Uterine smooth muscle cell (primary cell): Measurements from ENCODE around the gene GIT2. TPM values are rescaled to one million over a fixed set of nuclear protein-coding genes. Genes with fewer than 3 reads are reported as not detected.

Experiments
- total RNA-seq: library from RNA; depleted of rRNA; stranded (reverse); fragments of >200 nt; gene quantifications from 2 replicates; pipeline ENCODE4 v1.2.3, GENCODE V29; 2014

The GIT2 gene, protein sequence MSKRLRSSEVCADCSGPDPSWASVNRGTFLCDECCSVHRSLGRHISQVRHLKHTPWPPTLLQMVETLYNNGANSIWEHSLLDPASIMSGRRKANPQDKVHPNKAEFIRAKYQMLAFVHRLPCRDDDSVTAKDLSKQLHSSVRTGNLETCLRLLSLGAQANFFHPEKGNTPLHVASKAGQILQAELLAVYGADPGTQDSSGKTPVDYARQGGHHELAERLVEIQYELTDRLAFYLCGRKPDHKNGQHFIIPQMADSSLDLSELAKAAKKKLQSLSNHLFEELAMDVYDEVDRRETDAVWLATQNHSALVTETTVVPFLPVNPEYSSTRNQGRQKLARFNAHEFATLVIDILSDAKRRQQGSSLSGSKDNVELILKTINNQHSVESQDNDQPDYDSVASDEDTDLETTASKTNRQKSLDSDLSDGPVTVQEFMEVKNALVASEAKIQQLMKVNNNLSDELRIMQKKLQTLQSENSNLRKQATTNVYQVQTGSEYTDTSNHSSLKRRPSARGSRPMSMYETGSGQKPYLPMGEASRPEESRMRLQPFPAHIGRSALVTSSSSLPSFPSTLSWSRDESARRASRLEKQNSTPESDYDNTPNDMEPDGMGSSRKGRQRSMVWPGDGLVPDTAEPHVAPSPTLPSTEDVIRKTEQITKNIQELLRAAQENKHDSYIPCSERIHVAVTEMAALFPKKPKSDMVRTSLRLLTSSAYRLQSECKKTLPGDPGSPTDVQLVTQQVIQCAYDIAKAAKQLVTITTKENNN
- total RNA-seq, result 36.6 and 44.8 TPM in 2 replicates

DNA sequence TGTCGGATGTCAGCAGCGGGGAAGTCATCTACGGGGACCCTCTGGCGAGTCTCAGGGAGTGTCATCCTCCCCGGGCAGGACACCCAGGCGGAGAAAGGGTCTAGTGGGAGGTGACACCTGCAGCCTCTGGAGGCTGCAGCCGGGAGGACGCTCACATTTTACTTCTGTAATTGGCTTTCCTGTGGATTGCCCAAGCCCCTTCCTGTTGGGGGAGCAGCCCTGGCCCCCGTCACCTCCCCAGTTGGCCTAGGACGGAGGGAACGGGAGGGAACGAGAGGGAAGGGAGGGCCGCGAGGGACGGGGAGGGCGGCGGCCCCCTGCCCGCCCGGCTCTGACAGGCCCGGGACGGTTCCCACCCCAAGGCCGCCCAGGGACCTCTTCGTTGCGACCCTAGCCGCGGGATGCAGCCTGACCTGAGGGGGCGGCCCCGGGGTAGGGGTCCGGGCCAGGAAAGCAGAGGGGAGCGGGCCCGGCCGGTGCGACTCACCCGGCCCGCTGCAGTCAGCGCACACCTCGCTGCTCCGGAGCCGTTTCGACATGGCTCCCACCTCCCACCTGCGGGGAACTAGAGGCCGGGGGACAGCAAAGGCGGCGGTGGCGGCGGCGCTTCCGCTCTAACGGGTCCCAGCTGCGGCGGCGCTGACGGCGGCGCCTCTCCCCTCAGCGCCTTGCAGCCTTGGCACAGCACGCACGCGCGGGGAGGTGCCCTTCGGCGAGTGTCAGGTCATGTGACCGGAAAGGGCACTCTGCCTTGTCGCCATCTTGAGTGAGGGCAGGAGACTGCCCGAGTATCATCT is at the start of gene GIT2:
Gene GIT2, minus strand, starts transcription at position 683 of the 797 bp plus-strand sequence. Its CDS starts 144 bp downstream, at position 539.

DNA sequence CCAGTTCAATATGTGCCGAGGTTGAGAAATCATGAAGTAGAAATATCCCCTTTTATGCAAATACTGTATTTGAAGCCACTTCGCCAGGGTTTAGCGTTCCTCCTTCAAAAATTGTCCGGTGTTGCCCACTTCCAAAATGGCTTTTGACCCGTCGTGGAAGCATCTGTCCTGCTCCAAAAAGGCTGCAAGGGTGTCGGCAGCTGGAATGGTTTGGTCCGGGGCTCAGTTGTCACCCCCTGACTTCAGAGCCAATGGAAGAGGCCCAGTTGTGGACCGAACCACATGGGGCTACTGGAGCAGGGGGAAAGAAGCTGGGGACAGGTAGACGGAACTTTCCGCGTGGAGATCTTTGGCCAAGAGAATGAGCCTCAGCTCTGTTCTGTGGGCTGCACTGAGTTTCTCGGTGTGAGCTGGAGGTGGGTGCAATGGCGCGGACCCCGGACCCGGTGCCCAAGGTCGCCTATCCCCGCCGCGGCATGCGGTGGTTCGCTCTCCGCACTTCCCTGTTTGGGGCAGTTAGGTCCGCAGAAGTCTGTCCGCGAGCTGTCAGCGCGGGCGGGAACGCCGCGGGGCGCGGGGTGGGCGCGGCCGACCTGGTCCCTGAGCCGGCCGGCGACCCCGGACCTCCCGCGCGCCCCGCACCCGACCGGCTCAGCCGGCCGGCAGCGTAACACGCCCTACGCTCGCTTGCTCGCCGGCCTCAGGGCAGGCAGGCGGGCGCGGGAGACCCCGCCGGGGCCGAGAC is 2.9 kb upstream of the GIT2 start, which contains the start of gene ANKRD13A:
Gene ANKRD13A, plus strand, starts transcription at position 527 of the 745 bp plus-strand sequence. CDS start 259 bp downstream, outside the sequence.

DNA sequence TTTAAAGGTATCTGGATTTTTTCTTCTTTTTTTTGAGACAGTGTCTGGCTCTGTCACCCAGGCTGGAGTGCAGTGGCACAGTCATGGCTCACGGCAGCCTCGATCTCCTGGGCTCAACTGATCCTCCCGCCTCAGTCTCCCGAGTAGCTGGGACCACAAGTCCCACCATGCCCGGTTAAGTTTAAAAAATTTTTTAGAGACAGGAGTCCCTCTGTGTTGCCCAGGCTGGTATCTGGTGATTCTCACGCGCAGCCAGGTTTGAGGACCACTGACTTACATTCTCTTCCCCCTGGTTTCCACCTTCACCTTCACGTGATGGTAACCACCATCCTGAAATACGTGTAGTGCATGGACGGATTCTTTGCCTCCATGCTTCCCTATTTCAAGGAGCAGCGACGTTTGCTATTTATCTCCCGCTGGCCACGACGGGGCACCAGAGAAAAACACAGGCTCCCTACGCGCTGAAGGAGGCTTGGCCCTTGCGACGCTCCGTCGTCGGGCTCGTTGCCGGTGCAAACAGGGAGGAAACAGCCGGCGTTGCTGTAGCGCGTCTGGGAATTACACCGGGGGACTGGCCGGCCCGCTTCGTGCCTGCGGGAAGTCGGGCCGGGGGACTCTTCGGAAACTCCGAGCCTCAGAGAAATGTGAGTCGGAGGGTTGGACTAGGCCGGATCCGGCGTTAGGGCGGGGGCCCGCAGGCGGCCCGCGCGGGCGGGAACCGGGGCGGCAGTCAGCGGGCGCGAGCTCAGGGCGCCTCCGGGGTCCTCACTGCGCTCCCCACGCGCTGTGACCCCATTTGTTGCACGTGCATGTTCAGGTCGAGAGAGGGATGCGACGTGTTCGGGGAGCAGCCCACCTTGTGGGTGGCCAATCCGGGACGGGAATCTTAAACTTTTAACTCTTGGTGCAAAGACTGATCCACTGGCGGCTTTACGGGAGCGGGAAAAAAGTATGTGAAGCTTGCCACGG is 96.1 kb downstream of the GIT2 start, which contains the start of gene TCHP:
Gene TCHP, plus strand, starts transcription at position 492 of the 969 bp plus-strand sequence. CDS start 2,753 bp downstream, outside the sequence.

DNA sequence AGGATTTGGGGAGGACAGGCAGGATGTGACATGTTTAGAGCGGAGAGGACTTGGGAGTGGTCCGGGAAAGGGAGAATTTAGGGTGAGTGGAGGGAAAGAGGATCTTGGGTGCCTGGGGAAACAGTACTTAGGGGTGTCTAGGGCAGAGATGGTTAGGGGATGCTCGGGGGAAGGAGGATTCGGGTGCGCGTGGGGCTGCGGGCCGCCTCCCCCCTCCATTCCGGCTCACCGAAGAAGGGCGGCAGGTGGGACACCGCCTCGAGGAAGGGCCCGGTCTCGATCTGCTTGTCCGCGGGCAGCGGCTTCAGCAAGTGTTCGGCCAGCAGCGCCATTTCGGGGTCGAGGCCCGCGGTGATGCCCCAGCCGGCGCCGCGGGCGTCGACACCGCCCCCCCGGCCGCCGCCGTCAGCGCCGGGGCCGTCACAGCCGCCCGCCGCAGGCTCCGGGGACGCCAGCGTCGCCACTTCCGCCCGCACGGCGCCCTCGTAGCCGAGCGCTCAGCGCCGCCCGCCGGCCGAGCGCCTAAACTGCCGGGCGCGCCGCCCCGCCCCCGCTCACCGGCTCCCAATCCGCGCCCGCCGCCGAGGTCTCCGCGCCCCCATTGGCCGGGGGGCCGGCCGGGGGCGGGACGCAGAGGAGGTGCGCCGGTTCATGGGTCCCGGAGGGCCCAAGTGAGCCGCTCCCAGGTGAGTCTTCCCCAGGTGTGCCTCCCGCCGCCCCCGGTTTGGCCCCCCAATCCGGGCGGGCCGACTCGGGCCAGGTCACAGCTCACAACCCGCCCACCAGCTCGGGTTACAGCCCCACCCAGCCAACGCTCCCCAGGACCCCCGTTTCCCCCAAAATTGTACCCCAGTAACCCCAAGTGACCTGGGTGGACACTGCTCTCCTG is 115.9 kb downstream of the GIT2 start, which contains the start of gene GLTP:
Gene GLTP, minus strand, starts transcription at position 499 of the 889 bp plus-strand sequence. Its CDS starts 167 bp downstream, at position 332.

Other genes with a start within 250 kb of the GIT2 start
- 0.66 and 2.2 TPM in 2 replicates for gene TRPV4, start 163.0 kb downstream of the GIT2 start, total RNA-seq
- gene GLTP, start 115.8 kb downstream of the GIT2 start, total RNA-seq, result 42.0 and 82.8 TPM in 2 replicates
- 10.2 and 14.8 TPM in 2 replicates for gene TCHP, start 96.1 kb downstream of the GIT2 start, total RNA-seq
- gene ANKRD13A, start 3.1 kb upstream of the GIT2 start, total RNA-seq, result 108 and 201 TPM in 2 replicates
- 10.2 and 18.2 TPM in 2 replicates for gene C12orf76, start 52.2 kb upstream of the GIT2 start, total RNA-seq
- 24.8 and 25.1 TPM in 2 replicates for gene IFT81, start 128.0 kb upstream of the GIT2 start, total RNA-seq